RWPE1 (cell line): Measurements from ENCODE around the gene PRCD.

Source experiments
- CTCF ChIA-PET: fragments of 350-600 bp; sonication (Branson Sonifier 250); formaldehyde crosslinking; extraction: SDS; loops from one replicate; lab custom pipeline; 2021; lab: Yijun Ruan, JAX
- POLR2A ChIA-PET: fragments of 400-600 bp; formaldehyde crosslinking; extraction: SDS; loops from one replicate; lab custom pipeline; 2020; ENCODE audit warnings: antibody characterized with exemption; ENCODE audit not compliant: low non-redundant PET; lab: Yijun Ruan, JAX
- DNase-seq: peaks from one replicate; pipeline ENCODE4 v3.0.0; 2012; ENCODE audit warnings: low spot score
- H3K27ac ChIP-seq: fragments of 450-650 bp; 2 replicates; pipeline ENCODE4 v1.5.1; 2017
- CTCF ChIP-seq: fragments of 450-650 bp; conservative IDR thresholded peaks from 2 replicates; pipeline ENCODE4 v1.5.1; 2017; ENCODE audit warnings: low read depth, mild to moderate bottlenecking

PRCD gene

DNA sequence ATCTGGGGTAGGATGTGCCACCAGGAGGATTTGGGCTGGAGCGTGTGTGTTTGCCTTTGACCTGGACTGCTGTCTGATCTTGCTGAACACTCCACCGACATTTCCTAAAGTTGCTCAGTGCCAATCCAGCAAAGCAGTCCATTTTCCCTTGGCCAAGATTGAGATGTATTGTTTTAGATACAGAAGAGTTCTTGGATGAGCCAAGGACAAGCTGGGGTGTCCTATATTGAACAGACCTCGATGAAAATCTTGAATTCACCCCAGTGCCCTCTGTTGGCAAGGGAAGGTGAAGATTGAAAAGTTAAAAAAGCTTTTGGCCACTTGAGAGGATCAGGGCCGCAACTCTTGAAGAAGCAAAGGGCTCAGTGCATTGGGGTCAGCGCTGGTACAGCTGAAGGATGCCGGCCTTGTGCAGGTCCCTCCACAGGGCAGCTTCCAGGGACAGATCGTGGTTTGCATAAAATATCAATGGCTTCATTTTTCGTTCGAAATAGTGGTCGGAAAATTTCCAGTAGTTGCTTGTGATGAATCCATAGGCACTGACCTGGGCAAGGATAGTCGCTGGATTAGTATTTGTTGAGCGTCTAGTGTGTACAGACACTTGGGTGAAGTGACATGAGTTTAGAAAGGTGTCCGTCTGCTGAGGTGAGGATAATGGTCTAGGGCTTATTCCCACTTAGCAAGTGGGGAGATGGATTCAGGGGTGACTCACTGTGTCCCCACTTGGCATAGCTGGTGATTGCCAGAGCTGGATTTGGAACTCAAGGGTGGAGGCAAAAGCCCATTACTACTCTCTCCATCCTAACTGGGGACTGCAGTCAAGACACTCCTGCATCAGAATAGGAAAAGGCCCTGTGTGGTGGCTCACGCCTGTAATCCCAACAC, 26.1 kb downstream of the PRCD start:
- POLR2A ChIA-PET = interaction anchor here (0.6 to 1.1 kb wide), 2 partner anchors 9 to 1315 kb away, joined by 3 to 7 read pairs; no protein-coding TSS in a partner anchor
- DNase-seq = no peak

DNA sequence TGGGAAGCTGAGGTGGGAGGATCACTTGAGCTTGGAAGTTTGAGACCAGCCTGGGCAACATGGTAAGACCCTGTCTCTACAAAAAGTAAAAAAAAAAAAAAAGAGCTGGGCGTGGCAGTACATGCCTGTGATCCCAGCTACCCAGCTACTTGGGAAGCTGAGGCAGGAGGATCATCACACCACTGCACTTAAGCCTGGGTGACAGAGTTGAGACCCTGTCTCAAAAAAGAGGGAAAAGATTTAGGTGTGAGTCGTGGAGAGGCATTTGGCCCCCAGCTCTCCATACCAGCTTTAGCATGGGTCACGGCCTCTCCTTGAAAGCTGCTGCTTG, 26.7 kb downstream of the PRCD start:
- no peak for TF ChIP-seq CTCF
- ChIA-PET POLR2A (interaction anchor here (0.6 to 1.1 kb wide), 2 partner anchors 9 to 1315 kb away, joined by 3 to 7 read pairs; no protein-coding TSS in a partner anchor), CTCF (interaction anchor here (0.6 to 2.3 kb wide), 5 partner anchors 20 to 124 kb away, joined by 3 to 8 read pairs (median 5); partner anchors contain the start of gene ST6GALNAC2)
- no peak for DNase-seq
- peak overlapping the region; percentile 67 for H3K27ac ChIP-seq

More for the DNA sequence above, 26.1 kb downstream of the PRCD start:
- peak overlapping the region; percentile 67 for H3K27ac ChIP-seq
- no peak for TF ChIP-seq CTCF
- CTCF ChIA-PET = interaction anchor here (0.6 to 2.3 kb wide), 5 partner anchors 20 to 124 kb away, joined by 3 to 8 read pairs (median 5); partner anchors contain the start of gene ST6GALNAC2

DNA sequence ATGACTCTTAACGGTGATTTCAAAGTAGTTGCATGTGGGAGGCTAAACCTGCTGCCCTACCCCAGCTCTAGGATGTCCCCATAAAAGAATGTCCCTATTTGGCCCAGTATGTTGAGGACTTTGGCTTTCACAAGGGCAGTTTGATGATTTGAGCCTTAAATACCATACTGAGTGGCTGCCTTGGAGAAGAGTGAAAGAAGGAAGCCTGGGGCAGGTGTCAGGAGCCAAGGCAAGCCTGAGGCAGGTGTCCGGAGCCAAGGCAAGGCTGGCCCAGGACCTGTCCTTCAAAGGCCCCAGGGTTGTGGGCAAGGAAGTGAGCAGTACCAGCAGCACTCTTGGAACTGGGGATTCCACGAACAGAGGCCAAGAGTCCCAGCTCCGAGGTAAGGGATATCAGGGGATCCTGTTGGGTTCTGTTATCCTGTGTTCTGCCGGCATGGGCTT, 27.2 kb downstream of the PRCD start:
- peak overlapping the region; percentile 67 for H3K27ac ChIP-seq
- ChIA-PET POLR2A (interaction anchor here (0.6 to 1.2 kb wide), 3 partner anchors 10 to 1316 kb away, joined by 3 to 7 read pairs (median 5); no protein-coding TSS in a partner anchor), CTCF (interaction anchor here (1.0 to 2.3 kb wide), 5 partner anchors 19 to 114 kb away, joined by 3 to 6 read pairs (median 5); partner anchors contain the start of gene ST6GALNAC2)
- TF ChIP-seq CTCF = no peak
- no peak for DNase-seq

- POLR2A ChIA-PET = interaction anchor here (1.2 kb wide), 1 partner anchor 10 kb away, joined by 5 read pairs; no protein-coding TSS in a partner anchor
- no peak for TF ChIP-seq CTCF
- H3K27ac ChIP-seq = peak overlapping the region; percentile 67
- CTCF ChIA-PET = interaction anchor here (0.7 to 2.3 kb wide), 5 partner anchors 18 to 414 kb away, joined by 3 to 6 read pairs (median 4); partner anchors contain the start of gene ST6GALNAC2
- DNase-seq = no peak
Observed at GRCh38 chr17:76567634-76568432, 28.0 kb downstream of the PRCD start.

- ChIA-PET CTCF (interaction anchor here (0.7 to 1.4 kb wide), 2 partner anchors 17 to 415 kb away, joined by 3 read pairs; partner anchors contain the start of gene ST6GALNAC2), POLR2A (no interaction called here)
- peak overlapping the region; percentile 67 for H3K27ac ChIP-seq
Observed at GRCh38 chr17:76568811-76569221, 29.0 kb downstream of the PRCD start.

More at GRCh38 chr17:76568811-76569221, 29.0 kb downstream of the PRCD start:
- no peak for TF ChIP-seq CTCF
- no peak for DNase-seq
